ENCODE results near the gene FBN2. TPM values are rescaled to one million over a fixed set of nuclear protein-coding genes. Genes with fewer than 3 reads are reported as not detected.

FBN2 gene
- total RNA-seq (2014; rRNA removed; shearing (Covaris generic); ENCODE audit: low replicate concordance), result not detected in 2 replicates

- DNase-seq (ENCODE audit: low read depth), result no peak
- in situ Hi-C loops (cut with HindIII; ENCODE audit: low pct_unique_long_range_greater_than_20kb, low sequenced_read_pairs), result no loop called here
These were observed at the start of gene FBN2 for GRCh38 chr5:128538000-128538249. FBN2 (minus strand) TSS chr5:128538245; CDS start chr5:128537603, 642 bp downstream.

GRCh38 chr5:128587275-128587674 lies 49.2 kb upstream of the FBN2 start:
- in situ Hi-C loops (cut with HindIII; ENCODE audit: low pct_unique_long_range_greater_than_20kb, low sequenced_read_pairs), result no loop called here
- no peak for DNase-seq (ENCODE audit: low read depth)

GRCh38 chr5:128586848-128587247 lies 48.8 kb upstream of the FBN2 start:
- DNase-seq (ENCODE audit: low read depth), result no peak
- in situ Hi-C loops (cut with HindIII; ENCODE audit: low pct_unique_long_range_greater_than_20kb, low sequenced_read_pairs), result no loop called here

- in situ Hi-C loops (cut with HindIII; ENCODE audit: low pct_unique_long_range_greater_than_20kb, low sequenced_read_pairs), result no loop called here
These were observed 41.6 kb upstream of the FBN2 start for GRCh38 chr5:128579639-128580038.

GRCh38 chr5:128579093-128579492 lies 41.0 kb upstream of the FBN2 start:
- no peak for DNase-seq (ENCODE audit: low read depth)
- in situ Hi-C loops (cut with HindIII; ENCODE audit: low pct_unique_long_range_greater_than_20kb, low sequenced_read_pairs), result no loop called here

More at GRCh38 chr5:128579639-128580038, 41.6 kb upstream of the FBN2 start:
- no peak for DNase-seq (ENCODE audit: low read depth)

- in situ Hi-C loops (cut with HindIII; ENCODE audit: low pct_unique_long_range_greater_than_20kb, low sequenced_read_pairs), result no loop called here
- no peak for DNase-seq (ENCODE audit: low read depth)
These were observed 36.0 kb upstream of the FBN2 start for GRCh38 chr5:128574041-128574440.

- in situ Hi-C loops (cut with HindIII; ENCODE audit: low pct_unique_long_range_greater_than_20kb, low sequenced_read_pairs), result no loop called here
- DNase-seq (ENCODE audit: low read depth), result no peak
These were observed 34.9 kb upstream of the FBN2 start for GRCh38 chr5:128572930-128573319.

GRCh38 chr5:128572051-128572929 lies 34.2 kb upstream of the FBN2 start:
- in situ Hi-C loops (cut with HindIII; ENCODE audit: low pct_unique_long_range_greater_than_20kb, low sequenced_read_pairs), result no loop called here
- DNase-seq (ENCODE audit: low read depth), result no peak

GRCh38 chr5:128566178-128566577 lies 28.1 kb upstream of the FBN2 start:
- in situ Hi-C loops (cut with HindIII; ENCODE audit: low pct_unique_long_range_greater_than_20kb, low sequenced_read_pairs), result no loop called here
- no peak for DNase-seq (ENCODE audit: low read depth)

GRCh38 chr5:128559300-128560297 lies 21.6 kb upstream of the FBN2 start:
- in situ Hi-C loops (cut with HindIII; ENCODE audit: low pct_unique_long_range_greater_than_20kb, low sequenced_read_pairs), result no loop called here
- no peak for DNase-seq (ENCODE audit: low read depth)

GRCh38 chr5:128553747-128554146 lies 15.7 kb upstream of the FBN2 start:
- in situ Hi-C loops (cut with HindIII; ENCODE audit: low pct_unique_long_range_greater_than_20kb, low sequenced_read_pairs), result no loop called here
- no peak for DNase-seq (ENCODE audit: low read depth)

GRCh38 chr5:128551476-128551875 lies 13.4 kb upstream of the FBN2 start:
- no peak for DNase-seq (ENCODE audit: low read depth)
- in situ Hi-C loops (cut with HindIII; ENCODE audit: low pct_unique_long_range_greater_than_20kb, low sequenced_read_pairs), result no loop called here

- in situ Hi-C loops (cut with HindIII; ENCODE audit: low pct_unique_long_range_greater_than_20kb, low sequenced_read_pairs), result no loop called here
- no peak for DNase-seq (ENCODE audit: low read depth)
These were observed 11.5 kb upstream of the FBN2 start for GRCh38 chr5:128549496-128549895.

- no peak for DNase-seq (ENCODE audit: low read depth)
- in situ Hi-C loops (cut with HindIII; ENCODE audit: low pct_unique_long_range_greater_than_20kb, low sequenced_read_pairs), result no loop called here
These were observed 8.7 kb upstream of the FBN2 start for GRCh38 chr5:128546658-128547281.

- in situ Hi-C loops (cut with HindIII; ENCODE audit: low pct_unique_long_range_greater_than_20kb, low sequenced_read_pairs), result no loop called here
- DNase-seq (ENCODE audit: low read depth), result no peak
These were observed 3.3 kb upstream of the FBN2 start for GRCh38 chr5:128541385-128541784.

GRCh38 chr5:128539038-128539429 lies 989 bp upstream of the FBN2 start:
- in situ Hi-C loops (cut with HindIII; ENCODE audit: low pct_unique_long_range_greater_than_20kb, low sequenced_read_pairs), result no loop called here
- DNase-seq (ENCODE audit: low read depth), result no peak

GRCh38 chr5:128538250-128539037 lies 399 bp upstream of the FBN2 start:
- DNase-seq (ENCODE audit: low read depth), result no peak
- in situ Hi-C loops (cut with HindIII; ENCODE audit: low pct_unique_long_range_greater_than_20kb, low sequenced_read_pairs), result no loop called here

Measured in Caki2 (cell line).